Smooth muscle cell (in vitro differentiated cells): ENCODE measurements around the gene TMEM181. TPM values are rescaled to one million over a fixed set of nuclear protein-coding genes. Genes with fewer than 3 reads are reported as not detected.
A peak's percentile ranks its signal among the peaks of the same experiment; 100 is the strongest.

Experiments
- DNase-seq: peaks from one replicate; lab custom pipeline; 2025; ENCODE audit not compliant: unreplicated experiment; lab: John Stamatoyannopoulos, UW
- H2AFZ ChIP-seq: fragments of 200-600 bp; sonication (generic); 2 replicates; pipeline ENCODE4 v1.6.0; 2016; ENCODE audit warnings: antibody characterized with exemption, low read depth, mild to moderate bottlenecking
- H3F3A ChIP-seq: fragments of 200-600 bp; sonication (generic); 2 replicates; pipeline ENCODE4 v1.6.0; 2017; ENCODE audit warnings: antibody characterized with exemption, low read depth
- H3K27ac ChIP-seq: fragments of 200-600 bp; sonication (generic); 2 replicates; pipeline ENCODE4 v1.5.1; 2016; ENCODE audit warnings: low read depth, mild to moderate bottlenecking
- H3K27me3 ChIP-seq: fragments of 200-600 bp; sonication (generic); 2 replicates; pipeline ENCODE4 v1.6.1; 2016; ENCODE audit warnings: low read depth, mild to moderate bottlenecking
- H3K36me3 ChIP-seq: fragments of 200-600 bp; sonication (generic); 2 replicates; pipeline ENCODE4 v1.5.1; 2016; ENCODE audit warnings: low read depth
- H3K4me1 ChIP-seq: fragments of 200-600 bp; sonication (generic); 2 replicates; pipeline ENCODE4 v1.5.1; 2016; ENCODE audit warnings: low read depth
- H3K4me2 ChIP-seq: fragments of 200-600 bp; sonication (generic); 2 replicates; pipeline ENCODE4 v1.6.0; 2016; ENCODE audit warnings: mild to moderate bottlenecking
- H3K4me3 ChIP-seq: fragments of 200-600 bp; sonication (generic); 2 replicates; pipeline ENCODE4 v1.5.1; 2016; ENCODE audit warnings: mild to moderate bottlenecking
- H3K79me2 ChIP-seq: fragments of 200-600 bp; sonication (generic); 2 replicates; pipeline ENCODE4 v1.6.0; 2016; ENCODE audit warnings: low read depth, mild to moderate bottlenecking
- H3K9ac ChIP-seq: fragments of 200-600 bp; sonication (generic); 2 replicates; pipeline ENCODE4 v1.6.0; 2016; ENCODE audit warnings: low read depth
- H3K9me3 ChIP-seq: fragments of 200-600 bp; sonication (generic); replicated peaks from 2 replicates; pipeline ENCODE4 v1.5.1; 2016; ENCODE audit warnings: low read depth
- H4K20me1 ChIP-seq: fragments of 200-600 bp; sonication (generic); 2 replicates; pipeline ENCODE4 v1.6.0; 2016; ENCODE audit warnings: low read depth
- CTCF ChIP-seq: fragments of 200-600 bp; sonication (generic); IDR thresholded peaks from 2 replicates; pipeline ENCODE4 v1.5.1; 2017; ENCODE audit warnings: borderline replicate concordance, mild to moderate bottlenecking, antibody characterized with exemption; ENCODE audit not compliant: insufficient read depth, poor library complexity, severe bottlenecking
- whole genome bisulfite sequencing: methylation state at CpG from one replicate; pipeline ENCODE4 v1.1.7; 2016; ENCODE audit warnings: low lambda C conversion rate; 5-methylcytosine and 5-hydroxymethylcytosine counted together
- polyA plus RNA-seq: library from polyadenylated mRNA; unstranded; fragments of >200 nt; fragmentation: Nextera tagmentation; extraction: Ambion mirVana; gene quantifications from 2 replicates; pipeline ENCODE4 v1.2.1, GENCODE V29; 2016
- total RNA-seq: library from RNA; depleted of rRNA; stranded (reverse); fragments of >200 nt; gene quantifications from 2 replicates; pipeline ENCODE4 v1.2.3, GENCODE V29; 2014

Gene TMEM181
- total and polyA plus RNA-seq, 2 experiments from 2014 or later, result 15.3 to 29.0 TPM

- DNase-seq, result no peak
- Histone ChIP-seq H3K27ac (no peak overlapping the region), H3K27me3 (no peaks in the 10 kb centered on the region), H4K20me1 (peaks cover 21% of the 10 kb centered on the region), H3K9me3 (no peaks in the 10 kb centered on the region), H3F3A (no peaks in the 10 kb centered on the region), H3K79me2 (peaks cover 20% of the 10 kb centered on the region), H3K4me1 (peaks cover 8% of the 10 kb centered on the region), H2AFZ (peak overlapping the region; percentile 19), H3K4me3 (no peak overlapping the region), H3K4me2 (no peak overlapping the region), H3K36me3 (no peaks in the 10 kb centered on the region), H3K9ac (no peak overlapping the region)
- no peak for TF ChIP-seq CTCF
- 92% methylated on average over 5 of the region's 5 CpGs for WGBS
Observed at GRCh38 chr6:158557927-158558326, 2.0 kb upstream of the TMEM181 start.

- H2AFZ ChIP-seq, result peak overlapping the region; percentile 92
- 94% methylated on average over 14 of the region's 14 CpGs for WGBS
Observed at GRCh38 chr6:158558415-158559306, 1.2 kb upstream of the TMEM181 start.

GRCh38 chr6:158559338-158559894, 475 bp upstream of the TMEM181 start:
- peak overlapping the region; percentile 92 for H2AFZ ChIP-seq

More at GRCh38 chr6:158558415-158559306, 1.2 kb upstream of the TMEM181 start:
- H3K79me2 ChIP-seq, result peaks cover 28% of the 10 kb centered on the region
- H3K9me3 ChIP-seq, result no peaks in the 10 kb centered on the region
- H3K36me3 ChIP-seq, result no peaks in the 10 kb centered on the region
- H3K4me2 ChIP-seq, result peak overlapping the region; percentile 98
- peaks cover 28% of the 10 kb centered on the region for H4K20me1 ChIP-seq
- H3F3A ChIP-seq, result no peaks in the 10 kb centered on the region
- DNase-seq, result no peak
- H3K4me1 ChIP-seq, result peaks cover 8% of the 10 kb centered on the region
- H3K27me3 ChIP-seq, result no peaks in the 10 kb centered on the region
- H3K9ac ChIP-seq, result no peak overlapping the region
- H3K27ac ChIP-seq, result no peak overlapping the region
- no peak for TF ChIP-seq CTCF
- no peak overlapping the region for H3K4me3 ChIP-seq

More at GRCh38 chr6:158559338-158559894, 475 bp upstream of the TMEM181 start:
- H3K27ac ChIP-seq, result peak overlapping the region; percentile 35
- DNase-seq, result no peak
- H3K79me2 ChIP-seq, result peaks cover 35% of the 10 kb centered on the region
- H3K27me3 ChIP-seq, result no peaks in the 10 kb centered on the region
- no peak for TF ChIP-seq CTCF
- H3K4me1 ChIP-seq, result peaks cover 8% of the 10 kb centered on the region
- WGBS, result 47% methylated on average over 14 of the region's 14 CpGs
- no peaks in the 10 kb centered on the region for H3F3A ChIP-seq
- peak overlapping the region; percentile 71 for H3K9ac ChIP-seq
- peak overlapping the region; percentile 98 for H3K4me2 ChIP-seq
- H3K9me3 ChIP-seq, result no peaks in the 10 kb centered on the region
- H3K4me3 ChIP-seq, result peak overlapping the region; percentile 91
- peaks cover 35% of the 10 kb centered on the region for H4K20me1 ChIP-seq
- H3K36me3 ChIP-seq, result no peaks in the 10 kb centered on the region
